ENCODE data around the gene MMD2. TPM values are rescaled to one million over a fixed set of nuclear protein-coding genes. Genes with fewer than 3 reads are reported as not detected.

MMD2 gene
- total RNA-seq, 4 donors from 2014 or later = 0.63 TPM; not detected in 3

GRCh38 chr7:4964506-4964905 is 5.5 kb upstream of the MMD2 start:
- TF ChIP-seq CTCF (IDR thresholded peaks at IDR 0.05) (no peak), EP300 (IDR thresholded peaks at IDR 0.05) (no peak), POLR2A (IDR thresholded peaks at IDR 0.05) (no peak)
- H3K9me3 ChIP-seq = no peaks in the 10 kb centered on the region
- peaks cover 0 to 1% (median 0%) of the 10 kb centered on the region in 4 donors for H3K4me1 ChIP-seq
- 33 to 42% methylated on average over 11 of the region's 11 CpGs for WGBS, 2 donors
- H3K27me3 ChIP-seq = peaks cover 0 to 26% of the 10 kb centered on the region in 2 donors
- DNase-seq (ENCODE audit: low spot score in 2 of 2) = no peak
- no peak overlapping the region for H3K27ac ChIP-seq
- H3K36me3 ChIP-seq = no peaks in the 10 kb centered on the region
- no peak overlapping the region for H3K4me3 ChIP-seq

GRCh38 chr7:4962872-4963775 is 4.1 kb upstream of the MMD2 start:
- DNase-seq (ENCODE audit: low spot score in 2 of 2) = no peak
- H3K4me1 ChIP-seq = peaks cover 0 to 14% (median 0%) of the 10 kb centered on the region in 4 donors
- no peaks in the 10 kb centered on the region for H3K36me3 ChIP-seq
- TF ChIP-seq POLR2A (IDR thresholded peaks at IDR 0.05) (no peak), EP300 (IDR thresholded peaks at IDR 0.05) (no peak), CTCF (IDR thresholded peaks at IDR 0.05) (no peak)
- no peak overlapping the region for H3K4me3 ChIP-seq
- no peaks in the 10 kb centered on the region for H3K9me3 ChIP-seq
- 73 to 74% methylated on average over 16 of the region's 19 CpGs for WGBS, 2 donors
- H3K27me3 ChIP-seq = peaks cover 0 to 34% of the 10 kb centered on the region in 2 donors
- no peak overlapping the region for H3K27ac ChIP-seq

- no peak overlapping the region for H3K27ac ChIP-seq
- no peak for DNase-seq (ENCODE audit: low spot score in 2 of 2)
Observed at GRCh38 chr7:4960363-4960762, 1.4 kb upstream of the MMD2 start.

GRCh38 chr7:4959893-4960292 is 906 bp upstream of the MMD2 start:
- Histone ChIP-seq H3K9me3 (no peaks in the 10 kb centered on the region), H3K27ac (no peak overlapping the region), H3K4me1 (peaks cover 0 to 19% (median 0%) of the 10 kb centered on the region in 4 donors), H3K4me3 (no peak overlapping the region), H3K27me3 (peaks cover 0 to 48% of the 10 kb centered on the region in 2 donors), H3K36me3 (no peaks in the 10 kb centered on the region)
- DNase-seq (ENCODE audit: low spot score in 2 of 2) = no peak
- TF ChIP-seq EP300 (IDR thresholded peaks at IDR 0.05) = no peak
- TF ChIP-seq CTCF (IDR thresholded peaks at IDR 0.05) = no peak
- no peak for TF ChIP-seq POLR2A (IDR thresholded peaks at IDR 0.05)
- WGBS, 2 donors = 34 to 78% methylated on average over 2 of the region's 4 CpGs

More at GRCh38 chr7:4960363-4960762, 1.4 kb upstream of the MMD2 start:
- Histone ChIP-seq H3K4me3 (no peak overlapping the region), H3K36me3 (no peaks in the 10 kb centered on the region), H3K27me3 (peaks cover 0 to 48% of the 10 kb centered on the region in 2 donors), H3K9me3 (no peaks in the 10 kb centered on the region), H3K4me1 (peaks cover 0 to 19% (median 0%) of the 10 kb centered on the region in 4 donors)
- WGBS, 2 donors = 47 to 53% methylated on average over 10 of the region's 10 CpGs
- TF ChIP-seq CTCF (IDR thresholded peaks at IDR 0.05) (peak in 2 of 5 experiments; percentile 14 to 21), EP300 (IDR thresholded peaks at IDR 0.05) (no peak), POLR2A (IDR thresholded peaks at IDR 0.05) (no peak)

GRCh38 chr7:4959306-4959705 is 319 bp upstream of the MMD2 start:
- WGBS, 2 donors = 0 to 1% methylated on average over 1 to 13 of the region's 21 CpGs

More at GRCh38 chr7:4959306-4959705, 319 bp upstream of the MMD2 start:
- DNase-seq (ENCODE audit: low spot score in 2 of 2) = no peak
- Histone ChIP-seq H3K4me1 (peaks cover 0 to 19% (median 0%) of the 10 kb centered on the region in 4 donors), H3K27me3 (peaks cover 0 to 48% of the 10 kb centered on the region in 2 donors), H3K4me3 (peak overlapping the region; percentile 43 to 66 (median 46)), H3K9me3 (no peaks in the 10 kb centered on the region), H3K36me3 (no peaks in the 10 kb centered on the region), H3K27ac (peak overlapping the region in 1 of 4 donors; percentile 79)
- TF ChIP-seq POLR2A (IDR thresholded peaks at IDR 0.05) (no peak), CTCF (IDR thresholded peaks at IDR 0.05) (no peak), EP300 (IDR thresholded peaks at IDR 0.05) (no peak)

Measured in tibial nerve (tissue), 4 donors.